ENCODE measurements around the gene RNU6-7. TPM values are rescaled to one million over a fixed set of nuclear protein-coding genes. Genes with fewer than 3 reads are reported as not detected.

RNU6-7 gene
- total RNA-seq, 1 experiment from 2014 or later: not detected

GRCh38 chr14:32244404-32244803, 42.6 kb downstream of the RNU6-7 start:
- DNase-seq (ENCODE audit: low read depth, low spot score): peak; percentile 48
- in situ Hi-C loops (cut with HindIII; ENCODE audit: low pct_unique_long_range_greater_than_20kb, low sequenced_read_pairs): no loop called here

DNA sequence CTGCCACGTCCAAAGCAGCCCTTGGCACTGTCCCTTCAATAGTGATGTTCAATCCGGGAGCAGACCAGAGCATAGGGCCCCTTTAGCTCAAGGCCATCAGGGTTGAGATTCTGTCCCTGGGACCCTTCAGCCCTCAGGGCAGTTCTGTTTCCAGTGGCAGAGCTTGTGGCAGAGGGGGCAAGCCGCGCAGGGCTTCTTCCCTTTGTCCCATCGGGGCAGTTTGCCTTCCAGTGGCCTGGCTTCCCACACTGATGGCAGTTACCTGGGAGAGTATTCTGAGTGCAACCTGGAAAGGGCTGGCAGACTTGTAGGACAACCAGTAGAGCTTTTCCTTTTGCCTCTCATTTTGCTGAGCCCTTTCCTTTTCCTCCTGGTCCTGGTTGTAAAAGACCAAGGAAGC, 44.9 kb downstream of the RNU6-7 start:
- no peak for DNase-seq (ENCODE audit: low read depth, low spot score)
- in situ Hi-C loops (cut with HindIII; ENCODE audit: low pct_unique_long_range_greater_than_20kb, low sequenced_read_pairs): no loop called here

GRCh38 chr14:32249371-32249770, 47.5 kb downstream of the RNU6-7 start:
- in situ Hi-C loops (cut with HindIII; ENCODE audit: low pct_unique_long_range_greater_than_20kb, low sequenced_read_pairs): no loop called here

GRCh38 chr14:32249780-32250179, 47.9 kb downstream of the RNU6-7 start:
- no peak for DNase-seq (ENCODE audit: low read depth, low spot score)
- in situ Hi-C loops (cut with HindIII; ENCODE audit: low pct_unique_long_range_greater_than_20kb, low sequenced_read_pairs): no loop called here

More at GRCh38 chr14:32249371-32249770, 47.5 kb downstream of the RNU6-7 start:
- DNase-seq (ENCODE audit: low read depth, low spot score): no peak

- in situ Hi-C loops (cut with HindIII; ENCODE audit: low pct_unique_long_range_greater_than_20kb, low sequenced_read_pairs): no loop called here
- DNase-seq (ENCODE audit: low read depth, low spot score): no peak
Observed at GRCh38 chr14:32250681-32251080, 48.8 kb downstream of the RNU6-7 start.

DNA sequence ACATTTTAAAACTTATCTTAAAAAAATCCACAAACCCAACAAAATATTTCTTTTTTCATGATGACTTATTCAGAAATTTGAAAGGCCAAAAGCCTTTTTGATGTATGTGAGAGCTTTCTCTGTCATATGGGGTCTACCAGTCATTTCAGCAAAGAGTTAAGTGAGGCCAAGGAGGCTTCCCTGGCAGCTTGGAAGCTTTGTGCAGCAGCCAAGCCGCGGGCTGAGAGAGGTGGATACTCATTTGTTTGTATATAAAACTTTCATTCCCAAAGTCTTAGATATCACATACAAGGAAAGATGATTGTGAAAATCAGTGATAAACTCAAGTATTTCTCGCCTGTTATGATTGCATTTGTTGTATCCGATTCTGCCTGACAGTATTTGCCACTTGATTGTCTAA, 49.7 kb downstream of the RNU6-7 start:
- in situ Hi-C loops (cut with HindIII; ENCODE audit: low pct_unique_long_range_greater_than_20kb, low sequenced_read_pairs): no loop called here
- no peak for DNase-seq (ENCODE audit: low read depth, low spot score)

Small RNAs within 50 kb of the gene (small RNA-seq; reads per million reads assigned to genes)
- 0.58 to 41.6 reads per million in 2 experiments for gene RNU6-7
- 0.02 to 0.19 reads per million in 2 experiments for gene RNU6-8

Other genes with a start within 250 kb of the RNU6-7 start
- 110 and 123 TPM in 2 replicates for gene ARHGAP5, start 124.7 kb upstream of the RNU6-7 start, total RNA-seq (2014; rRNA removed; shearing (Covaris generic))
- gene RNU6-8, start 1.2 kb downstream of the RNU6-7 start, total RNA-seq (2014; rRNA removed; shearing (Covaris generic)): not detected in 2 replicates
- gene AKAP6, start 127.3 kb downstream of the RNU6-7 start, total RNA-seq (2014; rRNA removed; shearing (Covaris generic)): 2.0 and 2.6 TPM in 2 replicates

Measured in SK-MEL-5 (cell line).